HG03280 (cell line): Measurements from ENCODE around the gene ADD3.

Source experiments
- ATAC-seq: cut with Tn5 transposase; IDR thresholded peaks from one replicate; pipeline ENCODE4 v1.9.1; 2021; ENCODE audit warnings: mild to moderate bottlenecking, moderate library complexity; ENCODE audit not compliant: unreplicated experiment

The ADD3 gene

DNA sequence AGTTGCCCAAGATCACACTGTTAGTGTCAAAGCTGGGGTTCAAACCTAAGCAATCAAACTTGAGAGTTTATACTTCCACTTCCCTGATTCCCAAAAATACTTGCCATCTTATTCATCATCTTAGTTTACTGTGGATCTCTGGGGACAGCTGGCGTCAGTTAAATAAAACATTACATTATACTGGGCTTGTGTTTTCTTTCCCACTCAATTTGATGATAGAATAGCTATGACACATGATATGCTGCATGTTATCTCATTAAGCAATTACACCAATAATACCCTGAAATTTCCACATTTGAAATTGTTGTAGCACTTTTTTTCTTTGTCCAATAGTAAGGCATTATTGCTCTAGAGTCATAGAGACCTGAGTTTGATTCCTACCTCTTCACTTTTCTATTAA is 136.7 kb downstream of the ADD3 start:
- ATAC-seq: no peak

DNA sequence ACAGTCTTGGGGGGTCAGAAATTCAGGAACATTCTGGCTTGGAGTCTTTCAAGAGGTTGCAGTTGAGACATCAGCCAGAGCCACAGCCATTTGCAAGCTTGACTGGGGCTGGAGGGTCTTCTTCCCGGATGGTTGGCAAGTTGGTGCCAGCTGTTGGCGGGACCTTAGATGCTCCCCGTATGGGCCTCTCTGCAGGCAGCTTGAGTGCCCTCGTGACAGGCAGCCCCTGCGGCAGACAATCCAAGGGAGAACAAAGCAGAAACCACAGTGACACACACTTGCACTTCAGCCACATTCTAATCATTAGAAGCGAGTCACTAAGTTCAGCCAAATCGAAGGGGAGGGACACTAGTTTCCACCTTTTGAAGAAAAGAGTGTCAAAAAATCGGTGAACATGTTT is 140.2 kb downstream of the ADD3 start:
- ATAC-seq: no peak

DNA sequence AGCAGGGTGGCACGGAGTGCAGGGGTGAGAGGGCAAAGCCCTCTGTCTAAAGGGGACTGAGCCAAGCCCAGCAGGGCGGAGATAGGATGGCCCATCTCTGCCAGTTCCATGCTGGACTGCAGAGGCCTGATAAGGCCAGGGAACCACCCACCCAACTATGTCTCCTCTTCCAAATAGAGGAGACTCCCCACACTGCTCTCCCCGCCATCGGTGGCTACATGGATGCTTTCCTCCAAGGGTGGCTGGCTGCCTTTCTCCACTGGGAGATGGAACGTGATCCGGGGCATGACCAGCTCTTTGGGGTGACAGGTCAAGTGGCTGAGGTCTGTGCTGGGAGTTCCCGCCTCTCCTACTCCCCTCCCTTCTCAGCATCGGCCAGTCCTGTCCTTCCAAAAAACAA is 141.5 kb downstream of the ADD3 start:
- ATAC-seq: no peak

DNA sequence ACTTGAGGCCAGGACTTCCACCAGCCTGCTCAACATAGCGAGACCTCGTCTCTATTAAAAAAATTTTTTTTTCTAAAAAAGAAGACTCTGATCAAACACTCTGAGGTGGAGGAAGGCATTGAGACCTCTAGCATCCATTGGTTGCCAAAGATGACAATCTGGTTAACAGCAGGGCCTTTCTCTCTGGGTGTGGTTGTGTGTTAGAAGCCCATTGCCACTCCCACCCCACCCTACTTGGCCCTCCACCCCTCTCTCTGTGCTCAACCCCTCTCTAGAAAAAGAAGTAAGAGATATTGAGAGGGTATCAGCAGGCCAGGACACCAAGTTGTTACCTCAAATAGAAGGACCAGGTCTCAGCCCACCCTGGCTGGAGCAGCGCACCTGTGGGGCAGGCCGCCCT is 142.3 kb downstream of the ADD3 start:
- ATAC-seq: no peak

DNA sequence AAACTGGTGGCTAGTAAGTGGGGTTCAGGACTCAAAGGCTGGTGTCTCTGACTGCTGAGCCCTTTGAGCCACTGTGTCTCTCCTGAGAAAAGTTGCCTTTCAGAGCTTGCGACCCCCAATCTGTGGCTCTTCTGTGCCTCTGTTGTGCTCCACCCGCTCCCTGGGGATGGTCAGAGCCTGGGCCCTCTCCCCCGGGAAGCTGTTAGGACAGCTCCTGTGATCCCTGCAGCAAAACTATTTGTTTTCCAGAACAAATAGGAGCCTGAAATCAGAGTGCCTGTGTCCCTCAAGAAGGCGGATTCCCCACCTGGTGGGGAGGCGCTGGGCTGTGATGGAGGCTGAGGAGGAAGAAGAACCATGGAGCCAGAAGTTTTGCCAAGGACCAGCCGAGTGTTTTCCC is 143.2 kb downstream of the ADD3 start:
- no peak for ATAC-seq

DNA sequence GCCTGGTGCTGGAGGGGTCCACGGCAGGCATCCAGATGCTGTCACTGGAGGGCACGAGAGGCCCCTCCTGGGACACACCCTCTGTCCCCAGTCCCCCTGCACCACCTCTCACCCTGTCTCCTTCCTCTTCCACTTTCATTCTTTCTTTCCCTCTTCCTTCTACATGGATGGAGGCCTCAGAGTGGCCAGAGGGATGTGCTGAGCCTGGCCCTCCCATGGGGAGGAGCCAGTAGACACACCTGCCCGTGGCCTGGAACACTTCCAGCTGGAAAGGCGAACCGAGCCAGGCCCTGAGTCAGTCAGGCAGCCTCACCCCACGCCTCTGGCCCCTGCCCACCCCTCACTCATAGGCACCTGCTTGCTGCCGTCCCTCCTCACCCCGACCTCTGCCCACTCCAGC is 143.7 kb downstream of the ADD3 start:
- no peak for ATAC-seq

DNA sequence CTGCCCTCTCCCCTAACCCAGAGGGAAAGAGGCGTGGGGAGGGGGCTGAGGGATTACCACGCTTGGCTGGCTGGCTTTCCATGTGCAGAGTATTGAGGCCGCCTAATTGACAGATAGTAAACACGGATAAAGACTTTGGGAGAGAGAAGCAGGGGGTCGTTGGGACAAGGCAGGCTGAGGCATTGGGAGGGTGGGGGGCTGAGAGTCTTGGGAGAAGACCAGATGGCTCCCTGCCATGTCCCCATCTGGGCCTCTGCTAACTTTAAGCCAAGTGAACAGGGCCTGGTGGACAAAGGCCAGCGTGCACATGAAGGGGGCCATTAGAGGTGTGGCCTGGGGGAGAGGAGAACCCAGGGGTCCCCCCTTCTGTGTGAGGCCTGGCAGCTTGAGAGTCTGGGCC is 144.2 kb downstream of the ADD3 start:
- ATAC-seq: no peak

DNA sequence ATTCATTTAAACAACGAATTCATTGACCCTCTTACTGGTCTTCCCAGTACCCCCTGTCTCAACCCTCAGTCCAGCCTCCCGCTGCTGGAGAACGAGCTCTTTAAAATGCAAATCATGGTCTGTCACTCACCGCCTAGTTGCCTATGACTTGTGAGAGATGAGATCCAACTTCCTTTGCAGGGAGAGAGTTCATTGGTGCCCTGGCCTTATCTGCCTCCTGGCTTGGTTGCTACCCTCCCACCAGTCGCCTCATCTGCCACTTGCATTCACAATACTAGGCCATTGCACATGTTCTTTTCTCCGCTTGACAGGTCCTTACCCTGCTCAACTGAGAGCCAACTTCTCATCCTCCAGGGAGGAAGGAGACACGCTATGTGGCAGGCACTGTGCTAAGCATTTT is 145.6 kb downstream of the ADD3 start:
- ATAC-seq: no peak

DNA sequence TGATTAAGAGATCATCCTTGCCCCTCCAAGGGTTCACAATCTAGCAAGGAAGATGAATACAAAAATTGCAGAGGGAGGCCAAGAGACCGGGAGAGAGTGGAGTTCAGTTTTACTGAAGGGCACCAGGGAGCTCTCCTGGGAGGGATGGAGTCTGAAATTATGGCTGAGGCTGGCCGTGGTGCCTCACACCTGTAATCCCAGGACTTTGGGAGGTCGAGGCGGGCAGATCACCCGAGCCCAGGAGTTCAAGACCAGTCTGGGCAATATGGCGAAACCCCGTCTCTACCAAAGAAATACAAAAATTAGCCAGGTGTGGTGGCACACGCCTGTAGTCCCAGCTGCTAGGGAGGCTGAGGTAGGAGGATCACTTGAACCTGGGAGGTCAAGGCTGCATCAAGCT is 148.3 kb downstream of the ADD3 start:
- no peak for ATAC-seq

DNA sequence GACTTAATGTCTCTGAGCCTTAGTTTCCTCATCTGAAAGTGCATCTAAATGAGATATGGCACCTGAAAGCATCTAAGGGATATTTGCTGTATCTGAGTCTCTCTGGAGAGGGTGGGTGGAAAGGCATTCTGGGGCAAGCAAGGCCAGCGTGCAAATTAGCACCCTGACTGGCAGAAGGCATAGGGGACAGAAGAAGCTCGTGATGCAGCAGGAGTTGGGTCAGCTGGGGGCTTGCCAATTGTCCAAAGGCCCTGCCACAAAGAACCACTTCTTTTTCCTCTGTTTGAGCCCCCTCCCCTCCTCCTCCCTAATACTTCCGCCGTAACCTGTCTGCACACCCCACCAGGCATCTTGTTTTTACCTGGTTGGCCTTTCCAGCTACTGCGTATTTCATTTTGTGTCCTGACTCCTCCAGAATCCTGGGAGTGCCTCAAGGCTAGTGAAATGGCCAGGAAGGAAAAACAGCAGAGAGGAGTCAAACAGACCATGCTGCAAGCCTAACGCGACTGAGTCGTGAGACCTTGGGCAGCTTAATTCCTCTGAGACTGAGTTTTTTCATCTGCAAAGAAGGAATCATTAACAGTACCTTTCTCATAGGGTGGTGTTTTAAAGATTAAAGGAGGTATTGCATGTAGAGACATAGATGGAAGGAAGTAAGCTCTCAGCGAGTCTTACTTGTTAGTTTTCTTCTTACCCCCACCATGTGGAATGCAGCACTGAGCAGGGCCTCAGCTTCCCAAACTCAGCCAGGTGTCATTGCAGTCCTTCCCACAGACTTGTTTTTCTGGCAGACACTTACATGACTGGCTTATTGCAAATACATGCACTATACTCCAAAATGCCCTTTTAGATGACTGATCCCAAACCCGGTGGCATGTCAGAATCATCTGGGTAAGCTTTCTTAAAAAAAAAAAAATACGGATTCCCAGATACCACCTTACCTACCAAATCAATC is 150.5 kb downstream of the ADD3 start:
- no peak for ATAC-seq

DNA sequence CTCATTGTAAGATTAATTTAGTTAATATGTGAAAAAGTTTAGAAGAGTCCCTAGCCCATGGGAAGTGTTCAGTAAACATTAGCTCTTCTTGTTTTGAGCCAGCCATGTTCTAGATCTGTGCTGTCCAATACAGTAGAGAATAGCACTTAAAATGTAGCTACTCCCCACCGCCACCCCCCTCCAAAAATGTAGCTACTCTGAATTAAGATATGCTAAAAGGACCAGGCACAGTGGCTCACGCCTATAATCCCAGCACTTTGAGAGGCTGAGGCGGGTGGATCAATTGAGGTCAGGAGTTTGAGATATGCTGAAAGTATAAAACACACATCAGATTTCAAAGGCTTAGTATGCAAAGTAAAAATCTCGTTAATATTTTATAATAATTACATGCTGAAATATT is 152.3 kb downstream of the ADD3 start:
- ATAC-seq: no peak

DNA sequence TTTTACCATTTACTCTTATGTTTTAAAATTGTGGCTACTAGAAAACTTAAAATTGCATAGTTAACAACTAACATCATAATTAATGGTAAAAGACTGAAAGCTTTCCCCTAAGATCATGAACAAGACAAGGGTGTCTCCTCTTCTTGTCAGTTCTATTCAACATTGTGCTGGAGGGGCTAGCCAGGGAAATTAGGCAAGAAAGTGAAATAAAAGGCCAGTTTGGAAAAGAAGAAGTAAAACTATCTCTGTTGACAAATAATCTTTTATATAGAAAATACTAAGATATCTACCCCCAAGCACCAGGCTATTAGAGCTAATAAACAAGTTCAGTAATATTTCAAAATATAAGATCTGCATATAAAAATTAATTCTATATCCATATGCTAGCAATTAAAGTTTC is 152.7 kb downstream of the ADD3 start:
- no peak for ATAC-seq

DNA sequence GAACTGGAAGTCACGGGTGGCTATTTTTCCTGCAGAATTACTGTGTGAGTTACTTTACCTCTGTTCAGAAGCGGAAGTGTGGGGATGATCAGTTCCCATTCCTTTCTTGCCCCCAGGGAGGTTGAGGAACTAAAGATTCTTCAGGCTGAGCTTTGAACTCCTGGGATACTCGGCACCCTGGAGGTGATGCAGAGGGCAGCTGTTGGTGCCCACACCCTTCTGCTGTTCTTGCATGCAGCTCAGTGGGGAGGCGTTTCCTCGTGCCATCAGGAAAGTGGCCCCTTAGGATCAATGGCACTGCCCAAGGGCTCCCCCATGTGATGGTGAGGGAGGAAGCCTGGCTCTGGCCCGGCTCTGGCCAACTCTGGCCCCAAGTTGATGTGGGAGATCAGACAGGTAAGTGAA is 155.0 kb downstream of the ADD3 start:
- ATAC-seq: no peak

DNA sequence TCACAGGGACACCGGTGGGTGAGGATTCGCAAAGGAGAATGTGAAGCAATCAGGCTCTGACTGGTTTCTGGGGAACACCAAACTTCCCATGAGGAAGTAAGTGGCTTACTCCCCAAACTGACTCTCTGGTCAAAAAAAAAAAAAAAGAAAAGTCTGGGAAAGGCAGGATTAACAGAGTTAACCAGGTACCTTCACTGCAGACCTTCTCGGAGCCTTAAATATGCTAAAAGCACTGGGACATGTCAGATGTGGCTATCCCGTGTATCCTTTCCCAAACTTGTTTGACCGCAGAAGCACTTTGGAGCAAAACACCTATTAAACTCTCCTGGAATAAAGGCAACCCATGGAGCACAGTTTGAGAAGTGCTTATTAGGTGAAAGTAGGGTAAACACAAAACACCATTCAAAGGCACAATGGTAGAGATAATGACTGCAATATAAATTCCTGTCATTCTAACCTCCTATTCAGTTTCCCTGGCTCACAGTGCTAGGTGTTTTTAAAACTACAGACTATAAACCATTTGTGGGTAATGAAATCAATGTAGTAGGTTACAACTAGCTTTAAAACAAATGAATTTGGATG is 155.5 kb downstream of the ADD3 start:
- ATAC-seq: no peak

DNA sequence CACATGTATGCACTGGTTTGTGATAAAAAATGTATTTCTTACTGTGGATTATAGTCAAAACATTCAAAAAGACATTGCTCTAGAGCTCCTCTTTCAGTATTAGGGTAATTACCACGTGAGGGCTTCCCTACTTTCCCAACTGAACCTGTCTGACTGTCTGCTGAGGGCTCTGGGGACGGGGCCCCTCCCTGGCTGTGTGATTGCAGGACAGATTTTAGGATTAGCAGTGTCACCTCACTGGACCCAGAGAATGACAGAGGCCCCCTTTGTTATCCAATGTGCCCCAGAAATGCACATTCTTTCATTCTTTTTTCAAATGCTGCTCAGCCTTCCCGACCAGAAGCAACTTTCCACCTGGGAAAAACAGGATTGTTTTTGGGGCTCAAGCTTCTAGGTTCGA is 156.1 kb downstream of the ADD3 start:
- ATAC-seq: no peak

DNA sequence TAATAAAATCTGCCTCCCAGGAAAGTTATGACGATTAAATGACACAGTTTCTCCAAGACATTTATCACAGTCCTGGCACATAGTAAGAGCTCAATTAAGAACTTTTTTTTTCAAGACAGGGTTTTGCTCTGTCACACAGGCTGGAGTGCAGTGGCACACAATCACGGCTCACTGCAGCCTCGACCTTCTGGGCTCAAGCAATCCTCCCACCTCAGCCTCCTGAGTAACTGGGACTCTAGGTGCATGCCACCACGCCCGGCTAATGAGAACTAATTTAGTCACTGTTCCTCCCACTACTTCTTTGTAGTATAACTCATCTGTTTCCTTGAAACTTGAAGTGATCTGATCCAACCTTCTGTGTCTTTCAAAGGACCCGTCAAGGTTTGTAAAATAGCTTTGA is 157.5 kb downstream of the ADD3 start:
- no peak for ATAC-seq

DNA sequence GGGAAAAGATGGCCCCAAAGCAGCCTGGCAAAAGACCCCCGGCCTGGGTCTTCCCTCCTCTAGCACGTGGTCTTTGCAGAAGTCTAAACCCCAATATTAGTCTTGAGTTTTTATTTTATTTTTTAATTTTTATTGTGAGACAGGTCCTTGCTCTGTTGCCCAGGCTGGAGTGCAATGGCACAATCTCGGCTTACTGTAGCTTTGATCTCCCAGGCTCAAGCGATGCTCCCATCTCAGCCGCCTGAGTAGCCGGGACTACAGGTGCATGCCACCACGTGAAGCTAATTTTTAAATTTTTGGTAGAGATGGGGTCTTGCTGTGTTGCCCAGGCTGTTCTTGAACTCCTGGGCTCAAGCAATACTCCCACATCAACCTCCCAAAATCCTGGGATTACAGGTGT is 159.4 kb downstream of the ADD3 start:
- no peak for ATAC-seq

DNA sequence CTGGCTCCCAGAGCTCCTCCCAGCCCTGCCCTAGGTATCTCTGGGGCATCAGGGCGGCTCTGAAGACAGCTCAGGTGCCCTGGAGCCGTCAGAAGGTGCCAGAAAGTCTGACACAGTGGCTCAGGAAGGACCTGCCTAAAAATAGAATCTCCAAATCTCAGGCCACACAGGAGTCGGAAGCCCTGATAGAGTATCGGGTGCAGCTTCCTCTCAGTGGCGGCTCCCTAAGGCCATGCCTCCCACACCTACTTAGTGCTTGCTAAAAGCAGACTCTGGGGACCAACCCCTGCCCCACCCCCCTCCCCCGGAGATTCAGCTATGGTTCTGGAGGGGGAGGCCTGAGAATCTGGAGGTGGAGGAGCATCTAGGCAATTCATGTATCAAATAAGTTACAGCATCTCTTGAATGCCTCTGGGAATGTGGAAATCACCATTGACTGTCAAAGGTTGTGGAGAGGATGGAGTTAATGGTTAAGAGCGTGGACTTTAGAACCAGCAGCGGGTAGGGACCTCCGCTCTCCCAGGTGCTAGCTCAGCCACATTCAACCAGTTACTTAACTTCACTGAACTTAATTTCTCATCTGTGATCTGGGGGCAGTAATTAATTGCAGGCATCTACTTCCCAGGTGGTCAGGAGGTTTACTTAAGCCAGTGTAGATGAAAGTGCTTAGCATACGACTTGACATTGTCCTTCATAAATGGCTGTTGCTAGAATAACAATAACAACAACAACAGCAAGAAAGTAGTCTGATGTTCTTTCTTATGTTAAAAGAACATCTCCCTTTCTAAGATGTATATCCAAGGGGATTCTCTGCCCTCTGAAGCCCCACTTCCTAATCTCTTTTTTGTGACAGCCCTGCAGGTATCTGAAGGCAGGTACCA is 161.1 kb downstream of the ADD3 start:
- ATAC-seq: no peak

DNA sequence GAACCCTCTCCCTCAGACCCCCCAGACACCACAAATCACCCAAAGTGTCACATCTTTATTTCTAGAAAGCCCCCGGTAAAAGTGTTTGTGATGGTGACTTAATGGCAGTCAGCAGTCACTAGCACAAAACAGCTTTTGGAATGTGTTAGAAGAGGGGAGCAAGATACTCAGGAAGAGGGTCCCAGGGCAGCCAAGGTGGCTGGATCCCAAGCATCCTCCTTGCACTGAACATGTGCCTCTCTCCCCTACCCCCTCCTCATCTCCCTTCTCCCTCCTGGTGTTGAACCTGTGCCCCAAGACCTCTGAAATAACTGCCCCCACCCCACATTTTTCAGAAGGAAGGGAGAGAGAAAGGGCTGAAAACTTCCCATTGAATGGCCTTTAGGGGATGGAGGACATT is 161.8 kb downstream of the ADD3 start:
- no peak for ATAC-seq

DNA sequence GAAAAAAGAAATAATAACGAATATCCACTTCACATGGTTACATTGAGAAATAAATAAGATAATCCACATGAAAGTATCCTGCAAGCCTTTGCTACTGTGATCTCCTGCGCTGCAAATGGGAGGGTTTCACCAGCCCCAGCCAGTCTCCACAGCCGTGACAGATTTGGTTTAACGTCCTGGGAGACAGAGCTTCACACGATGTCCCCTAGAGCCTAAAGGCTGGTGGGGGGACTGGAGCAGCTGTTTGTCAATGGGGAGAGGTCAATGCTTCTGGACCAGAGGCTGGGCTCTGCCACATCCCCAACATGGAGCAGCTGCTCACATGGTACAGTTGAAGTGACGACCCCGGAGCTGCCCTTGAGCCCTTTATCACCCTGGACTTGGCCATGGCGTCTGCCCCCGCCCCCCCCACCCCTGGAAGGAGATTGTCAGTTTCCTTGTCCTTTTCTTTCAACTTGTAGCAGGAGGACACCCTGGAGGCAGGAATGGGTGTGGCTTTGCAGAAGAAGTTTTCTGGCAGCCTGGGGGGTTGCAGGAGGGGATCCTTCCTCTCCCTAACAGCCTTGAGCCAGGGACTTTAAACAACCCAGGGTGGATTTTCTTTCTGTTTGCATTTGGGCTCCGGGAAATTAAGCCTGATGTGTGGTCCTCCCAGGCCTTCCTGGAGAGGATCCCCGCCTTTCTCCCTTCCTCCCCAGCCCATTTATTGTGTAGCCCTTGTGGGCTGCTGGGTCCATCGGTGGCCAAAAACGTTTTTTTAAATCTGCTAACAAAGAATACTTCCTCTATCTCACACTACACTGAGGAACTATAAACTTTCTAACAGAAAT is 162.6 kb downstream of the ADD3 start:
- no peak for ATAC-seq

DNA sequence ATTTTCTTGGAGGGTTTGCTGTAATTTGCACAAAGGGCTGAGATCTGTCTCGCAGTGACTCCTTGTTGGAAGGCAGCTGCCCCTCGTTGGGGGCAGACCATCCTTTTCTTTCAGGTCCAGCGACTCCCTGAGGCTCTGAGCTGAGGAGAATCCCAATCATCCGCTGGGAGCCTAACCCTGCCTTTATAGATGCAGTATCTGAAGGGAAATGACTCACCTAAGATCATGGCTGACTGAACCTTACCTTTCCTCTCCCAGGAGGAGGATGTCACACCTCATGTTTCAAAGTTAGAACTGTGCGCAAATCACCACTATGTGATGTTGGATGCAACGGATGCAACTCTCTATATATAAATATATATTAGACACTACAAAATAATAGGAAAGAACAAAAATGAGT is 163.2 kb downstream of the ADD3 start:
- no peak for ATAC-seq
